Embryonic facial prominence (tissue), 1 donor: Measurements from ENCODE around the gene TMCC1.
A peak's percentile ranks its signal among the peaks of the same experiment; 100 is the strongest.
"Not testable (repeated sequence)": the region's sequence is repeated elsewhere in the genome, so short reads cannot be mapped to it uniquely, and the experiment has no call there.

Experiments
- DNase-seq: peaks from one replicate; pipeline ENCODE4 v3.0.0-alpha.2; 2016; ENCODE audit errors: extremely low spot score

The TMCC1 gene

GRCh38 chr3:129892857-129893580 is 492 bp downstream of the TMCC1 start:
- peak; percentile 11 for DNase-seq

- no peak for DNase-seq
These were observed 1.0 kb downstream of the TMCC1 start for GRCh38 chr3:129892486-129892856.

- DNase-seq = no peak
These were observed 2.6 kb downstream of the TMCC1 start for GRCh38 chr3:129890891-129891290.

- DNase-seq = no peak
These were observed 3.4 kb downstream of the TMCC1 start for GRCh38 chr3:129890125-129890524.

GRCh38 chr3:129888771-129889170 is 4.7 kb downstream of the TMCC1 start:
- no peak for DNase-seq

GRCh38 chr3:129881261-129881660 is 12.2 kb downstream of the TMCC1 start:
- DNase-seq = no peak

GRCh38 chr3:129878355-129878754 is 15.2 kb downstream of the TMCC1 start:
- DNase-seq = no peak

- DNase-seq = not testable (repeated sequence)
These were observed 19.0 kb downstream of the TMCC1 start for GRCh38 chr3:129874479-129874878.

- DNase-seq = no peak
These were observed 24.6 kb downstream of the TMCC1 start for GRCh38 chr3:129868912-129869311.

GRCh38 chr3:129867506-129868124 is 25.9 kb downstream of the TMCC1 start:
- DNase-seq = no peak

GRCh38 chr3:129865806-129866205 is 27.7 kb downstream of the TMCC1 start:
- DNase-seq = no peak

- no peak for DNase-seq
These were observed 29.0 kb downstream of the TMCC1 start for GRCh38 chr3:129864519-129864918.

- no peak for DNase-seq
These were observed 34.2 kb downstream of the TMCC1 start for GRCh38 chr3:129859272-129859671.

- no peak for DNase-seq
These were observed 35.6 kb downstream of the TMCC1 start for GRCh38 chr3:129857899-129858298.

- not testable (repeated sequence) for DNase-seq
These were observed 36.7 kb downstream of the TMCC1 start for GRCh38 chr3:129856790-129857189.

- no peak for DNase-seq
These were observed 37.6 kb downstream of the TMCC1 start for GRCh38 chr3:129855832-129856419.

- no peak for DNase-seq
These were observed 38.2 kb downstream of the TMCC1 start for GRCh38 chr3:129855170-129855831.

GRCh38 chr3:129854460-129854859 is 39.1 kb downstream of the TMCC1 start:
- no peak for DNase-seq

GRCh38 chr3:129845956-129846355 is 47.6 kb downstream of the TMCC1 start:
- no peak for DNase-seq

- no peak for DNase-seq
These were observed 52.7 kb downstream of the TMCC1 start for GRCh38 chr3:129840707-129841360.

- no peak for DNase-seq
These were observed 55.4 kb downstream of the TMCC1 start for GRCh38 chr3:129838086-129838485.

- no peak for DNase-seq
These were observed 56.4 kb downstream of the TMCC1 start for GRCh38 chr3:129837065-129837642.
